Keratinocyte (primary cell): ENCODE results near the gene GATAD2B. TPM values are rescaled to one million over a fixed set of nuclear protein-coding genes. Genes with fewer than 3 reads are reported as not detected.
"Not testable (repeated sequence)": the region's sequence is repeated elsewhere in the genome, so short reads cannot be mapped to it uniquely, and the experiment has no call there.

Experiments
- DNase-seq: peaks from one replicate; pipeline ENCODE4 v3.0.0-alpha.2; 2011; ENCODE audit warnings: low read depth, missing footprints, low spot score
- FAIRE-seq: peaks from 2 replicates; lab custom pipeline; 2011; peaks lifted over from hg19 to GRCh38; lab: Jason Lieb, UNC
- H2AFZ ChIP-seq: 2 replicates; pipeline ENCODE4 v1.6.0; 2012; ENCODE audit warnings: low read length, control low read depth, inconsistent platforms; ENCODE audit not compliant: control insufficient read depth
- H3K27ac ChIP-seq: 2 replicates; pipeline ENCODE4 v1.5.1; 2011; ENCODE audit warnings: low read length; ENCODE audit not compliant: control insufficient read depth, insufficient read depth
- H3K27me3 ChIP-seq: 3 replicates; pipeline ENCODE4 v1.6.0; 2011; ENCODE audit warnings: low read length; ENCODE audit not compliant: control insufficient read depth, insufficient read depth; ENCODE audit errors: extremely low read depth
- H3K36me3 ChIP-seq, 2 experiments: 2 replicates in 1 of 2; 3 replicates in 1 of 2; pipeline ENCODE4 v1.5.1; 2011; ENCODE audit warnings: low read length in 2 of 2, mild to moderate bottlenecking in 1 of 2; ENCODE audit not compliant: control insufficient read depth in 2 of 2, insufficient read depth in 2 of 2; ENCODE audit errors: extremely low read depth in 1 of 2
- H3K4me1 ChIP-seq: 3 replicates; pipeline ENCODE4 v1.5.1; 2011; ENCODE audit warnings: low read length; ENCODE audit not compliant: control insufficient read depth, insufficient read depth; ENCODE audit errors: extremely low read depth
- H3K4me2 ChIP-seq: 3 replicates; pipeline ENCODE4 v1.6.0; 2011; ENCODE audit warnings: low read depth, low read length; ENCODE audit not compliant: control insufficient read depth, insufficient read depth; ENCODE audit errors: extremely low read depth
- H3K4me3 ChIP-seq, 3 experiments: fragments of 200-600 bp in 1 of 3; sonication (generic) in 1 of 3; 2 replicates in 2 of 3; 3 replicates in 1 of 3; pipeline ENCODE4 v1.5.1; 2011 to 2016; ENCODE audit warnings: low read length in 3 of 3, mild to moderate bottlenecking in 3 of 3, control low read depth in 2 of 3, inconsistent platforms in 1 of 3, low read depth in 1 of 3, mixed read lengths in 1 of 3, mixed run types in 1 of 3, moderate library complexity in 1 of 3; ENCODE audit not compliant: control insufficient read depth in 2 of 3, insufficient read depth in 2 of 3; ENCODE audit errors: extremely low read depth in 1 of 3
- H3K79me2 ChIP-seq: 2 replicates; pipeline ENCODE4 v1.6.0; 2012; ENCODE audit warnings: low read length; ENCODE audit not compliant: control insufficient read depth, insufficient read depth
- H3K9ac ChIP-seq: 3 replicates; pipeline ENCODE4 v1.6.0; 2011; ENCODE audit warnings: low read length; ENCODE audit not compliant: control insufficient read depth, insufficient read depth; ENCODE audit errors: extremely low read depth
- H3K9me1 ChIP-seq: 3 replicates; pipeline ENCODE4 v1.6.0; 2011; ENCODE audit warnings: low read length; ENCODE audit not compliant: control insufficient read depth, insufficient read depth; ENCODE audit errors: extremely low read depth
- H3K9me3 ChIP-seq: 2 replicates; pipeline ENCODE4 v1.5.1; 2012; ENCODE audit warnings: low read depth, low read length; ENCODE audit not compliant: control insufficient read depth
- H4K20me1 ChIP-seq: 3 replicates; pipeline ENCODE4 v1.6.0; 2011; ENCODE audit warnings: low read length; ENCODE audit not compliant: control insufficient read depth, insufficient read depth; ENCODE audit errors: extremely low read depth
- EZH2 ChIP-seq: IDR thresholded peaks from one replicate; pipeline ENCODE4 v1.6.1; 2012; ENCODE audit warnings: inconsistent platforms, mild to moderate bottlenecking, low read length, moderate library complexity
- dilution Hi-C: fragments of 300-500 bp; cut with MboI; formaldehyde crosslinking; loops from one replicate; pipeline ENCODE4 v1.7.0; 2020; ENCODE audit warnings: low sequenced_read_pairs; ENCODE audit not compliant: extremely low pct_ligation_motif_present
- polyA plus RNA-seq, 5 experiments: library from polyadenylated mRNA; depleted of rRNA in 3 of 5; stranded (reverse) in 3 of 5; stranded (forward) in 1 of 5; unstranded in 1 of 5; fragments of >200 nt; gene quantifications; 1 replicate in 1 of 5; 2 replicates in 3 of 5; 3 replicates in 1 of 5; pipeline versions ENCODE4 v1.2.1 to v1.2.3, GENCODE V29; 2011 to 2012; ENCODE audit warnings: missing spikeins in 2 of 5, low read depth in 1 of 5, low replicate concordance in 1 of 5
- TF ChIP-seq, protein P1 (sequence below), 3 experiments: IDR thresholded peaks in 1 of 3; conservative IDR thresholded peaks in 1 of 3; optimal IDR thresholded peaks in 1 of 3; 2 replicates in 2 of 3; 3 replicates in 1 of 3; pipeline versions ENCODE3 to v1.5.1; 2011; ENCODE audit warnings: low read length in 3 of 3, mild to moderate bottlenecking in 3 of 3, moderate library complexity in 2 of 3, control low read depth in 1 of 3, inconsistent platforms in 1 of 3; ENCODE audit not compliant: insufficient read depth in 2 of 3; ENCODE audit errors: extremely low read depth in 1 of 3

The GATAD2B gene
- polyA plus RNA-seq, 1 donor (not counting 4 experiments of a cell fraction or from before 2014, with no cell fraction given), result 6.1 TPM

DNA sequence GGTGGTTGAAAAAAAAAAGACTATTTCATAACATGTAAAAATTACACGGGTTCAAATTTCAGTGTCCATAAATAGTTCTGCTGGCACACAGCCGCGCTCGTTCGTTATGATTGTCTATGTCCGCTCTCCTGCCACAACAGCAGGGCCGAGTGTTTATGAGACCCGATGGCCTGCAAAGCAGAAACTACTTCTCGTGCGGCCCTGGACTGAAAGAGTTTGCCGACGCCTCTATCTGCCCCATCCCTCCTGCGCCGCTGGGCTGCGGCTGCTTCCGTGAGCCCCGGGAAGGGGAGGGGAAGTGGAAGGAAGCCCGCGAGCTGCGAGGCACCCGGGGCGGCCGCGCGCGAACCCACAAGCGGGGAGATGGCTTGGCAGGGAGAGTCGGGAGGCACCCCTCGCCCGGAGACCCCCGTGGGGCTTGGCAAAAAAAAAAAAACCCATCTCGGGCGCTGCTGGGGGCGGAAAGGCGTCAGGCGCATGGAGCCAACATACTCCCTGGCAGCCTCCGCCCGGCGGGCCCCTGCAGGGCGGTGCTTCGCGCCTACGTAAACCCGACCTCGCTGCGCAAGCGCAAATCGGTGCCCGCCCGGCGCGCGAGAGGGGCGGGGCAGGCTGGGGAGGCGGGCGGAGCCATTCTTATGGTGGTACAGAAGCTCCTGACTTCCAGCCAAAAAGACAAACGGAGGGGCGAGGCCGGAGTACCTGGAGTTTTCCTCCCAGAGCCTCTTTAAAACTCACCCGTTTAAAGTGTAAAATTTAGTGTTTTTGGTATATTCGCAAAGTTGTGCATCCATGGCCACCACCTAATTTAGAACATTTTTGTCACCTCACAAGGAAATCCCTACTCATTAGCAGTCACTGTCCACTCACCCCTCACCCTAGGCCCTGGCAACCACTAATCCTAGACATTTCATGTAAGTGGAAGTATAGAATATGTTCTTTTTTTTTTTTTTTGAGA lies 139.3 kb downstream of the GATAD2B start:
- dilution Hi-C loops, result no loop called here
- peak overlapping the region; percentile 79 for H3K27ac ChIP-seq
- H3K9me3 ChIP-seq, result no peaks in the 10 kb centered on the region
- peaks cover 5% of the 10 kb centered on the region for H3K4me1 ChIP-seq
- DNase-seq (no peak), FAIRE-seq (no peak)
- peak overlapping the region; percentile 50 to 87 (median 83) for H3K4me3 ChIP-seq
- TF ChIP-seq, protein P1, sequence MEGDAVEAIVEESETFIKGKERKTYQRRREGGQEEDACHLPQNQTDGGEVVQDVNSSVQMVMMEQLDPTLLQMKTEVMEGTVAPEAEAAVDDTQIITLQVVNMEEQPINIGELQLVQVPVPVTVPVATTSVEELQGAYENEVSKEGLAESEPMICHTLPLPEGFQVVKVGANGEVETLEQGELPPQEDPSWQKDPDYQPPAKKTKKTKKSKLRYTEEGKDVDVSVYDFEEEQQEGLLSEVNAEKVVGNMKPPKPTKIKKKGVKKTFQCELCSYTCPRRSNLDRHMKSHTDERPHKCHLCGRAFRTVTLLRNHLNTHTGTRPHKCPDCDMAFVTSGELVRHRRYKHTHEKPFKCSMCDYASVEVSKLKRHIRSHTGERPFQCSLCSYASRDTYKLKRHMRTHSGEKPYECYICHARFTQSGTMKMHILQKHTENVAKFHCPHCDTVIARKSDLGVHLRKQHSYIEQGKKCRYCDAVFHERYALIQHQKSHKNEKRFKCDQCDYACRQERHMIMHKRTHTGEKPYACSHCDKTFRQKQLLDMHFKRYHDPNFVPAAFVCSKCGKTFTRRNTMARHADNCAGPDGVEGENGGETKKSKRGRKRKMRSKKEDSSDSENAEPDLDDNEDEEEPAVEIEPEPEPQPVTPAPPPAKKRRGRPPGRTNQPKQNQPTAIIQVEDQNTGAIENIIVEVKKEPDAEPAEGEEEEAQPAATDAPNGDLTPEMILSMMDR (optimal IDR thresholded peaks at IDR 0.05 in 1 of 3, IDR thresholded peaks at IDR 0.05 in 1 of 3, conservative IDR thresholded peaks at IDR 0.05 in 1 of 3; ENCODE audit: extremely low read depth in 1 of 3, insufficient read depth in 2 of 3, low read length in 3 of 3), result no peak
- TF ChIP-seq EZH2, result no peak
- H3K9me1 ChIP-seq, result no peaks in the 10 kb centered on the region
- H3K79me2 ChIP-seq, result no peaks in the 10 kb centered on the region
- no peaks in the 10 kb centered on the region for H4K20me1 ChIP-seq
- no peaks in the 10 kb centered on the region for H3K27me3 ChIP-seq
- peak overlapping the region; percentile 87 for H2AFZ ChIP-seq
- peak overlapping the region; percentile 87 for H3K9ac ChIP-seq
- H3K36me3 ChIP-seq, result no peaks in the 10 kb centered on the region
- H3K4me2 ChIP-seq, result peak overlapping the region; percentile 95

- H4K20me1 ChIP-seq, H3K4me1 ChIP-seq, H3K36me3 ChIP-seq, H3K27me3 ChIP-seq, H3K79me2 ChIP-seq, H3K9me1 ChIP-seq, dilution Hi-C loops, DNase-seq, H3K9me3 ChIP-seq, H3K27ac ChIP-seq, FAIRE-seq: not testable (repeated sequence)
- H2AFZ ChIP-seq, result peak overlapping the region; percentile 87
- peak overlapping the region; percentile 95 for H3K4me2 ChIP-seq
- peak overlapping the region; percentile 87 for H3K9ac ChIP-seq
- peak overlapping the region in 1 of 3 experiments; percentile 87 for H3K4me3 ChIP-seq
These were observed 140.1 kb downstream of the GATAD2B start for GRCh38 chr1:153782648-153783047.
